ENCODE measurements around the gene VDAC1. TPM values are rescaled to one million over a fixed set of nuclear protein-coding genes. Genes with fewer than 3 reads are reported as not detected.

Gene VDAC1
- total and polyA plus RNA-seq, 2 donors from 2014 or later, result 148 to 285 TPM

GRCh38 chr5:133969654-133970324, 35.0 kb downstream of the VDAC1 start:
- TF ChIP-seq CTCF (IDR thresholded peaks at IDR 0.05; ENCODE audit: borderline replicate concordance, extremely low read depth, insufficient read depth), result no peak
- Histone ChIP-seq H3K27ac (ENCODE audit: low read depth in 2 of 2, low read length in 2 of 2) (peak overlapping the region; percentile 73 to 98), H3K4me1 (ENCODE audit: control insufficient read depth in 2 of 3, insufficient read depth in 2 of 3, low read depth in 1 of 3, low read length in 3 of 3) (peaks cover 0 to 14% (median 7%) of the 10 kb centered on the region in 3 donors), H3K4me3 (ENCODE audit: low read length in 3 of 3) (peak overlapping the region in 1 of 3 donors; percentile 94), H3K9ac (ENCODE audit: low read length in 3 of 3) (no peak overlapping the region), H3K27me3 (ENCODE audit: control insufficient read depth, insufficient read depth, low read length) (no peaks in the 10 kb centered on the region), H3K9me3 (ENCODE audit: control insufficient read depth in 2 of 3, insufficient read depth in 1 of 3, low read length in 3 of 3) (no peaks in the 10 kb centered on the region), H3K36me3 (ENCODE audit: control insufficient read depth in 2 of 3, insufficient read depth in 3 of 3, low read length in 3 of 3) (peaks cover 2 to 24% (median 7%) of the 10 kb centered on the region in 3 donors)
- intact Hi-C loops (cut with DNase I), result no loop called here
- FAIRE-seq, result no peak
- peak in 1 of 5 donors; percentile 40 for DNase-seq

- peak; percentile 9 for TF ChIP-seq CTCF (IDR thresholded peaks at IDR 0.05; ENCODE audit: borderline replicate concordance, extremely low read depth, insufficient read depth)
- no peaks in the 10 kb centered on the region for H3K27me3 ChIP-seq (ENCODE audit: control insufficient read depth, insufficient read depth, low read length)
- peak within 1 kb of the TSS; percentile 94 to 98 (median 97) for H3K4me3 ChIP-seq (ENCODE audit: low read length in 3 of 3)
- H3K9me3 ChIP-seq (ENCODE audit: control insufficient read depth in 2 of 3, insufficient read depth in 1 of 3, low read length in 3 of 3), result no peaks in the 10 kb centered on the region
- peak; percentile 15 for FAIRE-seq
- peak; percentile 96 to 99 (median 99) for DNase-seq
- intact Hi-C loops (cut with DNase I), result no loop called here
- H3K9ac ChIP-seq (ENCODE audit: low read length in 3 of 3), result peak within 1 kb of the TSS; percentile 78 to 97 (median 93)
- H3K4me1 ChIP-seq (ENCODE audit: control insufficient read depth in 2 of 3, insufficient read depth in 2 of 3, low read depth in 1 of 3, low read length in 3 of 3), result peaks cover 0 to 17% (median 7%) of the 10 kb centered on the region in 3 donors
- H3K27ac ChIP-seq (ENCODE audit: low read depth in 2 of 2, low read length in 2 of 2), result peak within 1 kb of the TSS; percentile 87 to 98
- H3K36me3 ChIP-seq (ENCODE audit: control insufficient read depth in 2 of 3, insufficient read depth in 3 of 3, low read length in 3 of 3), result peaks cover 0 to 11% (median 2%) of the 10 kb centered on the region in 3 donors
Observed at GRCh38 chr5:133968204-133968980, 36.4 kb downstream of the VDAC1 start, which contains the start of gene C5orf15. Gene C5orf15 (minus strand): TSS chr5:133968625. CDS start chr5:133968584, 41 bp downstream.

DNA sequence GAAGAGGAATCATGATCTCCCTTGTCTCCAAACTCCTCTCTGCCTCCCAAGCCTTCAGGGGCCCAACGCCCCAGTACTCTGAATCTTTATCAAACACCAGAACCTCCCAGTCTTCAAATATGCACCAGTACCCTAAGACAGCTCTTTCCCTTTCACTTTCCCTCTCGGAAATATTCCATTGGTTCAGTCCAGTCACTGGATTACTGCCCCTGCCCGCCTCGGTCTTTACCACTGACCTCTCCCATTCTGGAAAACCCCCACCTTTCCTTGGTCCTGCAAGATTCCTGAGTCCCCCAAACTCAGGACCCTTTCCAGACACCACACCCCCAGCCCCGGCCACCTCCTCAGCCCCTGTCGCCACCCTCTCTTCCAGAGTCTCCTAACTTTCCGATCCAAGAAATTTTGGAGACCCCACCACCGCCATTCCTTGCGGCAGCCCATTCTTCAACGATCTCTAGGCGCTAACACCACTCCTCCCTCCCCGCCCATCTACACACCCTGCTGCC, 37.0 kb downstream of the VDAC1 start:
- no peak for FAIRE-seq
- H3K9ac ChIP-seq (ENCODE audit: low read length in 3 of 3), result peak overlapping the region; percentile 78 to 97 (median 93)
- no peak for TF ChIP-seq CTCF (IDR thresholded peaks at IDR 0.05; ENCODE audit: borderline replicate concordance, extremely low read depth, insufficient read depth)
- intact Hi-C loops (cut with DNase I), result no loop called here
- H3K36me3 ChIP-seq (ENCODE audit: control insufficient read depth in 2 of 3, insufficient read depth in 3 of 3, low read length in 3 of 3), result peaks cover 0 to 5% (median 0%) of the 10 kb centered on the region in 3 donors
- DNase-seq, result peak in 3 of 5 donors; percentile 20 to 61 (median 48)
- no peaks in the 10 kb centered on the region for H3K27me3 ChIP-seq (ENCODE audit: control insufficient read depth, insufficient read depth, low read length)
- H3K9me3 ChIP-seq (ENCODE audit: control insufficient read depth in 2 of 3, insufficient read depth in 1 of 3, low read length in 3 of 3), result no peaks in the 10 kb centered on the region
- H3K27ac ChIP-seq (ENCODE audit: low read depth in 2 of 2, low read length in 2 of 2), result peak overlapping the region; percentile 87 to 98
- peaks cover 0 to 17% (median 7%) of the 10 kb centered on the region in 3 donors for H3K4me1 ChIP-seq (ENCODE audit: control insufficient read depth in 2 of 3, insufficient read depth in 2 of 3, low read depth in 1 of 3, low read length in 3 of 3)
- H3K4me3 ChIP-seq (ENCODE audit: low read length in 3 of 3), result peak overlapping the region; percentile 94 to 98 (median 97)
